HEK293 (cell line): ENCODE measurements around the gene VPS13D.

Source experiments
- ZFP37 ChIP-seq: fragments of 450-650 bp; formaldehyde crosslinking; IDR thresholded peaks from 2 replicates; pipeline ENCODE4 v1.5.1; 2016; ENCODE audit warnings: missing biosample characterization, missing genetic modification characterization
- TF ChIP-seq, protein P1 (sequence below): fragments of 450-650 bp; formaldehyde crosslinking; IDR thresholded peaks from 2 replicates; pipeline ENCODE4 v1.5.1; 2016; ENCODE audit warnings: missing biosample characterization, missing genetic modification characterization
- TF ChIP-seq, protein P2 (sequence below): fragments of 450-650 bp; formaldehyde crosslinking; IDR thresholded peaks from 2 replicates; pipeline ENCODE4 v1.5.1; 2016; ENCODE audit warnings: missing biosample characterization, missing genetic modification characterization

DNA sequence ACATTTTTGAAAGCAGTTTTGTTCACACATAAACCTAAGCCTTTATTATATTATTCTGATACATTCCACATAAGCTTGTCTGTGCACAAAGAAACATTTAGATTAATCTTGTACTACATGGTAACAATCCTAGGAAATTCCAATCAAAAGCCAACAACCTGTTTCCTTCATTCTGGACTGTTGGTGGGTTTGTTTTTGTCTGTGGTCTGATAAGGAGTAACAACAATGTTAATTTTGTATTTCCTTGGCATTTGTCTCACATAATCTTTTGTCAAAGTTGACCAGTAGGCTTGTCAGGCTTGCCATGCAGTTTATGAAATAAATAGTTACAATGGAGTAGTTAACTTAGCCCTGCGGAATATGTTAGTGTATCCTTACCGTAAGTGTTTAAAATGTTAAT, 204.9 kb downstream of the VPS13D start:
- TF ChIP-seq ZFP37 (tag by site-specific recombination): no peak
- TF ChIP-seq, protein P1, sequence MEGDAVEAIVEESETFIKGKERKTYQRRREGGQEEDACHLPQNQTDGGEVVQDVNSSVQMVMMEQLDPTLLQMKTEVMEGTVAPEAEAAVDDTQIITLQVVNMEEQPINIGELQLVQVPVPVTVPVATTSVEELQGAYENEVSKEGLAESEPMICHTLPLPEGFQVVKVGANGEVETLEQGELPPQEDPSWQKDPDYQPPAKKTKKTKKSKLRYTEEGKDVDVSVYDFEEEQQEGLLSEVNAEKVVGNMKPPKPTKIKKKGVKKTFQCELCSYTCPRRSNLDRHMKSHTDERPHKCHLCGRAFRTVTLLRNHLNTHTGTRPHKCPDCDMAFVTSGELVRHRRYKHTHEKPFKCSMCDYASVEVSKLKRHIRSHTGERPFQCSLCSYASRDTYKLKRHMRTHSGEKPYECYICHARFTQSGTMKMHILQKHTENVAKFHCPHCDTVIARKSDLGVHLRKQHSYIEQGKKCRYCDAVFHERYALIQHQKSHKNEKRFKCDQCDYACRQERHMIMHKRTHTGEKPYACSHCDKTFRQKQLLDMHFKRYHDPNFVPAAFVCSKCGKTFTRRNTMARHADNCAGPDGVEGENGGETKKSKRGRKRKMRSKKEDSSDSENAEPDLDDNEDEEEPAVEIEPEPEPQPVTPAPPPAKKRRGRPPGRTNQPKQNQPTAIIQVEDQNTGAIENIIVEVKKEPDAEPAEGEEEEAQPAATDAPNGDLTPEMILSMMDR (tag by site-specific recombination): no peak
- TF ChIP-seq, protein P2, sequence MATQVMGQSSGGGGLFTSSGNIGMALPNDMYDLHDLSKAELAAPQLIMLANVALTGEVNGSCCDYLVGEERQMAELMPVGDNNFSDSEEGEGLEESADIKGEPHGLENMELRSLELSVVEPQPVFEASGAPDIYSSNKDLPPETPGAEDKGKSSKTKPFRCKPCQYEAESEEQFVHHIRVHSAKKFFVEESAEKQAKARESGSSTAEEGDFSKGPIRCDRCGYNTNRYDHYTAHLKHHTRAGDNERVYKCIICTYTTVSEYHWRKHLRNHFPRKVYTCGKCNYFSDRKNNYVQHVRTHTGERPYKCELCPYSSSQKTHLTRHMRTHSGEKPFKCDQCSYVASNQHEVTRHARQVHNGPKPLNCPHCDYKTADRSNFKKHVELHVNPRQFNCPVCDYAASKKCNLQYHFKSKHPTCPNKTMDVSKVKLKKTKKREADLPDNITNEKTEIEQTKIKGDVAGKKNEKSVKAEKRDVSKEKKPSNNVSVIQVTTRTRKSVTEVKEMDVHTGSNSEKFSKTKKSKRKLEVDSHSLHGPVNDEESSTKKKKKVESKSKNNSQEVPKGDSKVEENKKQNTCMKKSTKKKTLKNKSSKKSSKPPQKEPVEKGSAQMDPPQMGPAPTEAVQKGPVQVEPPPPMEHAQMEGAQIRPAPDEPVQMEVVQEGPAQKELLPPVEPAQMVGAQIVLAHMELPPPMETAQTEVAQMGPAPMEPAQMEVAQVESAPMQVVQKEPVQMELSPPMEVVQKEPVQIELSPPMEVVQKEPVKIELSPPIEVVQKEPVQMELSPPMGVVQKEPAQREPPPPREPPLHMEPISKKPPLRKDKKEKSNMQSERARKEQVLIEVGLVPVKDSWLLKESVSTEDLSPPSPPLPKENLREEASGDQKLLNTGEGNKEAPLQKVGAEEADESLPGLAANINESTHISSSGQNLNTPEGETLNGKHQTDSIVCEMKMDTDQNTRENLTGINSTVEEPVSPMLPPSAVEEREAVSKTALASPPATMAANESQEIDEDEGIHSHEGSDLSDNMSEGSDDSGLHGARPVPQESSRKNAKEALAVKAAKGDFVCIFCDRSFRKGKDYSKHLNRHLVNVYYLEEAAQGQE (tag by site-specific recombination): no peak
